GM19395 (cell line): ENCODE results near the gene KLHL26.

Experiments
- ATAC-seq: cut with Tn5 transposase; IDR thresholded peaks from one replicate; pipeline ENCODE4 v1.9.1; 2021; ENCODE audit warnings: mild to moderate bottlenecking, moderate library complexity; ENCODE audit not compliant: unreplicated experiment

The KLHL26 gene

GRCh38 chr19:18712981-18713380 lies 76.2 kb downstream of the KLHL26 start:
- ATAC-seq = no peak

- ATAC-seq = no peak
Observed at GRCh38 chr19:18713550-18714117, 76.8 kb downstream of the KLHL26 start.

- ATAC-seq = no peak
Observed at GRCh38 chr19:18715416-18715815, 78.6 kb downstream of the KLHL26 start.

GRCh38 chr19:18716857-18717256 lies 80.0 kb downstream of the KLHL26 start:
- no peak for ATAC-seq

- ATAC-seq = no peak
Observed at GRCh38 chr19:18717601-18718000, 80.8 kb downstream of the KLHL26 start.

- no peak for ATAC-seq
Observed at GRCh38 chr19:18718015-18718526, 81.2 kb downstream of the KLHL26 start.

- no peak for ATAC-seq
Observed at GRCh38 chr19:18718846-18719458, 82.1 kb downstream of the KLHL26 start.

GRCh38 chr19:18719541-18719940 lies 82.7 kb downstream of the KLHL26 start:
- ATAC-seq = no peak
